ENCODE measurements around the gene MS4A4A.
"Not testable (repeated sequence)": the region's sequence is repeated elsewhere in the genome, so short reads cannot be mapped to it uniquely, and the experiment has no call there.

Gene MS4A4A

GRCh38 chr11:60280412-60280811 is at the start of gene MS4A4A:
Gene MS4A4A, plus strand, starts transcription at chr11:60280666. Its CDS starts 10 bp downstream, at chr11:60280676.
- DNase-seq: no peak

DNA sequence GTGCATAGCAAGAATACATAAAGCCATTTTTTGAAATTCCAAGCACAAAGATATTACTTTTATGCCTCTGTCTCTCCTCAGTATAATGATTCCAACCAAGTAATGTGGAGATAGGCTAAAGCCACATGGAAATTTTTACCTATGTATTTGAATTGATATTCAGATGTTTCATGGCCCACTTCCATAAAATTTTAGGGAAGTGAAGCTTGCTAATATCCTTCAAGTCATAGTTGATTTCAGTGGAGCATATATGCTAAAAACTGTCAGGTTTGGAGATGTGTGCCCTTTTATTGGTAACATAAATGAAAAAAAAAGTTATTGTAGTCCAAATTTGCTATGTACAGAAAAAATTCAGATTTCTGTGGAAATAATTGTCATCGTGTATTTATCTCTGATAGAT is 49.8 kb upstream of the MS4A4A start:
- no peak for DNase-seq

- no peak for DNase-seq
Observed at GRCh38 chr11:60235321-60235720, 45.1 kb upstream of the MS4A4A start.

GRCh38 chr11:60240662-60241061 is 39.8 kb upstream of the MS4A4A start:
- no peak for DNase-seq

DNA sequence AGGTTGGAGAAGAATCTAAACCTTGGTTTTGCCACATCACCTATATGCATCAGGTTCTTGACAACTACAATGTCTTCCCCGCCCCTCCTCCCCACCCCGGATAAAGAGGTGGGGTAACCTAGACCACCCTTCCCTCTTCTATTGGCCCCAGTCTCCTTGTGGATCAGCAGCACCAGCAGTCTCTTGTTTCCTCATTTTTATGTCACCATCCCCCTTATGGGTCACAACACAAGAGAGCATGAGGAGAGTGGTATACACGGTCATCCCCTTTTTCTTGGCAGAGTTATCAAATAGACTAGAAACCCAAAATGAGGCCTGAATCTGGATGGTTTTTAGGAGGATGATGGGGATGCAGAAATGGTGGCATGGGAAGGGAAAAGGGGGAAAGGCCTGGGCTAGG is 38.7 kb upstream of the MS4A4A start:
- DNase-seq: no peak

DNA sequence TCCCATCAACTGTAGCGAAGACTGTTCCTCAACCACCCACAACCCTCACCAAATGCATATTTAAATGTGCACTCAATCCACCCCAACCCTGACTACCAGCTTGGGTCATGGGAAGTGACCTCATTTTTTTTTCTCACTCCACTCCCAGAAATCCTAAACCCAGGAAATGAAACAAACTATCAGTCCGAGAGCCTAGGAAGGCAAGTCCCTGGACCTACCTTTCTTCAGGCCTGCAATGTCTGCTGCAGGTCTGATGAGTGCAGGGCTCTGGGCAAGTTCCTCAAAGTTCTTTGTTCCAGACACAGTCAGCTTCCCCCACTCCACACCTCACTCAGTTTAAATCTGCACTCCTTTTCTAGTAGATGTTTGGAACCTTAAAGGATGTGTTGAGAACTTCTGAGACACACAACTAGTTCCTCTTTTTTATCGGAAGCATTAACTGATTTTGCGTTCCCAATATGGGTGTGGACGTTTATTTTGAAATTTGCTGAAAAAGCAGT is 37.7 kb upstream of the MS4A4A start, which contains the start of gene MS4A4E:
Gene MS4A4E (minus strand): TSS at position 398 of the 500 bp plus-strand sequence. CDS start 13,082 bp downstream, outside the sequence.
- DNase-seq: no peak

- no peak for DNase-seq
Observed at GRCh38 chr11:60251485-60252212, 28.8 kb upstream of the MS4A4A start.

DNA sequence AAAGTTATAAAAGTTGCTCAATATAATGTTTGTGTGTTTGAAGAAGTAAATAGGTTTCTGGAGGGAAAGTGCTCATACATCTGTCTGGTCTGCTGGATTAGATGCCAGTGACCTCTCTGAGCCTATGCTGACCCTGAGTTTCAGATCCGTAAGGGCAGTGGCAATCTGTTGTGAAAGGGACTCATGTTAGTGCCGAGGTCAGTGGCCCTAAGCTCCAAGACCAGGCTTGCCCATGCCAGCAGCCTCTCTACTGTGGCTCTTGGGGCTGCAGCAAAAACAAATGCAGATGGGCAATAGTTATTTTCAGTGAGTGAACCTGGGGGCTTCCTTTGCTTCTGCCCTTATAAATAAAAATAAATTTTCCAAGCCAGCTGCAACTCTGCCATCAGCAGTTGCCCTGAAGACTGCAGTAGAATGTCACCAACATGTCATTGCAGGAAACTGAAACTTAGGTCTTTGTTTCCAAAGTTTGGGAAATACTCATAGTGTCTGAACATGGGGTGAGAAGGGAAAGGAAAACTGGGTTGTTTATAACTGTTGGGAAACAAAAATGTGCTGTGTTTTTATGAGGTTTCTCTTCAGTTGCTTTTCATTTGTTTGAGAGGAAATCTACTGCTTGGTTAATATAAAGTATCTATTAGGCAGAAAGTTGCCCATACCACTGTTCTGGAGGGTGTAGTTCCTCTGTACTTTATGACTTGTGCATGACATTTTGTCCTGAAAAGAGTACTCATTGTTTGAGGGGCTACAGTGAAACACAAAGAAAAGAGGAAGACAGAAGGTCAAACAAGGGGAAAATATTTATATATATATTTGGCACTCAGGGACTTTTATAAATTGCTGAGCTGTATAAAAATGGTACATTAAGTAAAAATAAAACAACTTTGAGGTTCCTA is 28.0 kb upstream of the MS4A4A start:
- DNase-seq: no peak

- DNase-seq: no peak
Observed at GRCh38 chr11:60257956-60258722, 22.3 kb upstream of the MS4A4A start.

GRCh38 chr11:60261014-60261413 is 19.5 kb upstream of the MS4A4A start:
- DNase-seq: no peak

- DNase-seq: no peak
Observed at GRCh38 chr11:60263402-60263801, 17.1 kb upstream of the MS4A4A start.

DNA sequence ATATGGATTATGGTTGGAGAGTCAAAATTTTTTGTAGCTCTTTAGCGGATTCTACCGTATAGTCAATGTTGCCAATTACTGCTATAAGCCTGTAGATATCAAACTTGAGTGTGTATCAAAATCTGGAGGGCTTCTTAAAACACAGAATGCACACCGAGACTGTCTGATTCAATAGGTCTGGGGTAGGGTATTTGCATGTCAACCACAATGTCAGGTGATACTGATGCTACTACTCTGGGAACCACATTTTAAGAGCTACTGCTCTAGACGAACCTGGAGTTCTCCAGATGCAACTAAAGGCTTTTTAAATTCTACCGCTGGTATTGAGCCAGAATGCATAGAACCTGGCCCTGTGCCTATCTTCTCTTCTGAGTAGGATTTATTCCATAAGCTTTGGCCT is 15.8 kb upstream of the MS4A4A start:
- DNase-seq: no peak

DNA sequence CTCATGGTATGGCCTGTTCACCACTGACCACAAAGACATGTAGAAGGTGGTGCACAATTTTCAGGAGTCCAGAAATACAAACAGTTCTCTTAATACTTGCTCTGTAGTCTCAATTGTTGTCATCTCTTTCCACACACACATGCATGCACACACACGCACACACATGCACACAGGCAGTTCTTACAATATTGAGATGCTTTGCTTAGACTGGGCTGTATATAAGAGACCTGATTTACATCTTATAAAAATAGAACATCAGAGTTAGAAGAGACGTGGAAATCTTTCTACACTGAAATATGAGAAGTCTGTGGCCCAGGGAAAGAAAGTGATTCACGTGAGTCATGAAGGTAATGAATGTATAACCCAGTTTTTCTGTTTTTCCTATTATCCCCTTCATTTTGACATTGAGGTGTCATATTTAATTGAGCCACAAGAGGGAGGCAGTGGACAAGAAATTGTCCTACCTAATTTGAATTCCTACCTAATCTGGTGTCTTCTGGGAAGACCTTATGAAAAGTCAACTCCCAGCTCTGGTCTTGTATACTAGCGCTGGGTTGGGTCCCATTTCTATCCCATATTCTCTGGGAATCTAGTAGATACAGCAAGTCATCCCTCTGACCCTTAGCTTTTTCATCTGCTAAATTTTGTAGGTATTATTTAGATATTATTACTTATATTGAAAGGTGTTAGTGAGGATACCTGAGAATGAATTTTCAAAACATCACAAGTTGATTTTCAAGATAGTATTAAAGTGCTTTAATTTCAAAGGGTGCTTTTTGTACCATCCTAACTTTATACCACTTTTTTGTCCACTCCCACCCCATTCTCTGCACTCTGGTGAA is 14.9 kb upstream of the MS4A4A start:
- DNase-seq: no peak

- no peak for DNase-seq
Observed at GRCh38 chr11:60274416-60274815, 6.0 kb upstream of the MS4A4A start.

GRCh38 chr11:60281485-60281884 is 1.0 kb downstream of the MS4A4A start:
- DNase-seq: no peak

DNA sequence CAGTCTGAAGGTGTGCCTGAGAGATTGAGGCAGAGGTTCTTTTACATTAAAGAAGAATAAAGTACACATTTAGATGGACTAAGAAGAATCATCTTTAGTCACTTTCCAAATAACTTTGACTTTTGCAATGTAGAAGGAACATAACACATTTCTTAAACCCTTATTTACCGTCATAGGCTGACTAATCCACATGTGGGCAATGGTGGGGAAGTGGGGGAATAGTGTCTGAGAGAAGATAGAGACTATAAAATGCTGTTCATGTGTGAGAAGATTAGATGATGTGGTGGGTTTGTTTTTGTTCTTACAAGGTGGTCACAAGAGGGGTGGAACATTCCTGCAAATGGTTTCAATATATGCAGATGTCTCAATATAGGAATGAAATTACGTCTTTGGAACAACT is 1.8 kb downstream of the MS4A4A start:
- DNase-seq: no peak

DNA sequence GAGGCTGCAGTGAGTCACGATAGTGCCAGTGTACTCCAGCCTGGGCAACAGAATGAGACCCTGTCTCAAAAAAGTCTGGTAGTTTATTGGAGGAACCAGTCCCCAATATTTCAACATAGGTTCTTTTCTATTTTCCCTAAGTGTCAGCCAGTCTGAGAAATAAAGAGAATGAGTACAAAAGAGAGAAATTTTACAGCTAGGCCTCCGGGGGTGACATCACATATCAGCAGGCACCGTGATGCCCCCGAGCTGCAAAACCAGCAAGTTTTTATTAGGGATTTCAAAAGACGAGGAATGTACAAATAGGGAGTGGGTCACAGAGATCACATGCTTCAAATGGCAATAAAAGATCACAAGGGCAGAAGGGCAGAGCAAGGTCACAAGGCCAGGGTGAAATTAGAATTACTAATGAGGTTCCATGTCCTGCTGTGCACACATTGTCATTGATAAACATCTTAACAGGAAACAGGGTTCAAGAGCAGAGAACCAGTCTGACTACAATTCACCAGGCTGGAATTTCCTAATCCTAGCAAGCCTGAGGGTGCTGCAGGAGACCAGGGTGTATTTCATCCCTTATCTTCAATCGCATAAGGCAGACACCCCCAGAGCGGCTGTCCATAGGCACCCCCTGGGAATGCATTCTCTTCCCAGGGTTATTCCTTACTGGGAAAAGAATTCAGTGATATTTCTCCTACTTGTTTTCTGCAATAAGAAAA is 5.1 kb downstream of the MS4A4A start:
- DNase-seq: not testable (repeated sequence)

DNA sequence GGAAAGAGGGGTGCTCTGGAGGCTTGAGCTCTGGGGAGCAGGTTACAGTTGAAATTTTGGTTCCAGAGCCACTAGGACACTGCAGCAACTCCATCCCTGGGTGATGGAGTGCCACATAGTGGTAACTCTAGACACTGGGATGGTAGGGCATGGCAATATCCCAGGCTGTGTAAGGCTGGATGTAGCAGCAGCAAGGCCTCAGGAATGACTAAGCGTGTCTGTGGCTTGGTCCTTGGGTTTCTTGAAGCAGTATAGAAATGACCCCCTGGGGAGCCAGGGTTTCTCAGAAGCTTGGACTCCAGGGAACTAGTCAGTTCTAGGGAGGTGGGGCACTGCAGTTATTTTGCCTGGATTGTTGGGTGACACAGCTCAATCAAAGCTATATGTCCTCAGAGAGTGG is 8.1 kb downstream of the MS4A4A start:
- DNase-seq: no peak

- no peak for DNase-seq
Observed at GRCh38 chr11:60292145-60292544, 11.7 kb downstream of the MS4A4A start.

DNA sequence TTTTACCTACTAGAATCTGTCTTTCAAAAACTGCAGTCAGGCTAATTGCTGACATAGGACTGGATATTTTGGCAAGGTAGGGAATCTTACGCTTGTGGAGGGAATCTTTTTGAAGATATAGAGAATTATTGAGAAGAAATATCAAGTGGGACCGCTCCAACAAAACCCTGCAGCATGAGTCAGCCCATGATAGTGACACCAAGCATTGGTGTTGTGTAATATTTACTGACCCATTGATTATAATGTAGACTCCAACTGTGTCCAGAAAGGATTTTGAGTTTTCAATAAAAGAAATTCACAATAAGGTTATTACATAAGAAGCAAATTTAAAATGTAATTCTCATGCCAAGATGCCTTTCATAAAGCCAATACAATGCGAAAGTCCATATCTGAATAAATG is 20.7 kb downstream of the MS4A4A start:
- no peak for DNase-seq

- DNase-seq: not testable (repeated sequence)
Observed at GRCh38 chr11:60301884-60302283, 21.4 kb downstream of the MS4A4A start.

All from activated CD8-positive, alpha-beta memory T cell treated with anti-CD3 and anti-CD28 coated beads, Interleukin-2, amount 50 U/mL, for 48 hours (primary cell).